HL-60 (cell line): ENCODE results near the gene MSTN.

ENCODE experiments used
- DNase-seq, 2 experiments: peaks; one replicate each; pipeline ENCODE4 v3.0.0-alpha.2; 2010 to 2020; ENCODE audit warnings: low read depth in 1 of 2, low spot score in 1 of 2
- H3K27ac ChIP-seq: fragments of 250-450 bp; sonication (Bioruptor Pico); replicated peaks from 2 replicates; pipeline ENCODE4 v1.5.1; 2020; ENCODE audit warnings: mild to moderate bottlenecking, moderate library complexity
- H3K27me3 ChIP-seq: fragments of 250-450 bp; sonication (Bioruptor Pico); 2 replicates; pipeline ENCODE4 v1.5.1; 2021; ENCODE audit warnings: mild to moderate bottlenecking, moderate library complexity; ENCODE audit not compliant: insufficient read depth, poor library complexity, severe bottlenecking
- H3K4me3 ChIP-seq: replicated peaks from 2 replicates; pipeline ENCODE4 v1.5.1; 2011; ENCODE audit warnings: mild to moderate bottlenecking, control low read depth, low read length; ENCODE audit not compliant: insufficient read depth
- CTCF ChIP-seq: IDR thresholded peaks from one replicate; pipeline ENCODE4 v1.5.1; 2011; ENCODE audit warnings: low read length, control low read depth, inconsistent platforms; ENCODE audit not compliant: insufficient read depth
- GABPA ChIP-seq: IDR thresholded peaks from 2 replicates; pipeline ENCODE4 v1.6.1; 2012; ENCODE audit warnings: low read depth
- POLR2AphosphoS5 ChIP-seq: IDR thresholded peaks from 2 replicates; pipeline ENCODE4 v1.6.1; 2012; ENCODE audit warnings: low read depth
- REST ChIP-seq: IDR thresholded peaks from 2 replicates; pipeline ENCODE4 v1.6.1; 2012; ENCODE audit warnings: low read depth; ENCODE audit not compliant: insufficient replicate concordance
- SPI1 ChIP-seq: IDR thresholded peaks from 2 replicates; pipeline ENCODE4 v1.6.1; 2012; ENCODE audit warnings: low read depth, mild to moderate bottlenecking, borderline replicate concordance

MSTN gene

DNA sequence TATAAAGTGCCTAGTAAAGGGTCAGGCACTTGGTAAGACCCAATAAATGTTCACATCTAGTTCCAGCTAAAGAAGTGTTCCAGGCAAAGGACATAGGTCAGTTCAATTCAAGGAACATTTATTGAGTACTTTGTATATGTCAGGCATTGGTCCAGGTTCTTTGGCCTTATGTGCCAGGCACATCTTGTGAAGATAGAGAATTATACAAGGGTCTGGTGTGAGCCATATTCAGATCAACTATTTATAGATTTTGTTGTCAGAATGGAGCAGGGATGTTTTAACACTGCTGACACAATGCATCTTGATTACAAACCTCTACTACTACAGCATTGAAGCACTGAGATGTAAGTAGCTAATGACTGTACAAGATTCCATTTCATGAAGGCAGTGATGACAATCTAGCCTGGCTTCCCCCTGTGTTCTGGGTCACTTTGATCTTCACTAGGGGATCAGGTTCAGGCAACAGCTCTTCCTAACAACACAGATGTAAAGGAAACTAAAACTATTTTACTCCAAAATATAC is 18.1 kb upstream of the MSTN start:
- TF ChIP-seq REST (no peak), SPI1 (no peak), CTCF (no peak), POLR2AphosphoS5 (no peak), GABPA (no peak)
- DNase-seq = no peak
- H3K27ac ChIP-seq = no peak overlapping the region
- H3K4me3 ChIP-seq = no peak overlapping the region
- no peaks in the 10 kb centered on the region for H3K27me3 ChIP-seq

DNA sequence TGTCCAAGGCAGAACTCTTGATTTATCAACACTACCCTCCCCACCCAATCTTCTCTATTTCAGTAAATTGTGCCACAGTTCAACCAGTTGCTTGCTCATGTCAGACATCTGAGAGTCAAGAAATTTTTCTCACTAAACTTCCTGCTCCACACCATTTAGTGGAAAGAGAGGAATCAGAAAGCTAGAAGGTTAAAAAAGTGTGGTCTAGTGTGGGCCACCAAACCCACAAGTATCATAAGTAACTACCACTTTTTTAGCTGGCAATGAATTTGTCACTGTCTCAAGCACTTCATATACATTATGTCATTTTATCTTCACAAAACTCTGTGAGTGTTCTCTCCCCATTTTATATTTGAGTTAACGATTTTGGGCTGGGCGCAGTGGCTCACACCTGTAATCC is 16.6 kb upstream of the MSTN start:
- H3K4me3 ChIP-seq = no peak overlapping the region
- no peak for DNase-seq
- no peak for TF ChIP-seq REST
- no peak for TF ChIP-seq POLR2AphosphoS5
- no peak for TF ChIP-seq GABPA
- TF ChIP-seq SPI1 = no peak
- TF ChIP-seq CTCF = no peak

GRCh38 chr2:190075623-190076022 is 13.1 kb upstream of the MSTN start:
- TF ChIP-seq SPI1 (no peak), CTCF (no peak), GABPA (no peak), REST (no peak), POLR2AphosphoS5 (no peak)
- no peaks in the 10 kb centered on the region for H3K27me3 ChIP-seq
- DNase-seq = no peak
- H3K27ac ChIP-seq = no peak overlapping the region
- H3K4me3 ChIP-seq = no peak overlapping the region

More for the DNA sequence above, 16.6 kb upstream of the MSTN start:
- no peaks in the 10 kb centered on the region for H3K27me3 ChIP-seq
- H3K27ac ChIP-seq = no peak overlapping the region
